ENCODE data around the gene FLII. TPM values are rescaled to one million over a fixed set of nuclear protein-coding genes. Genes with fewer than 3 reads are reported as not detected.
"Not testable (repeated sequence)": the region's sequence is repeated elsewhere in the genome, so short reads cannot be mapped to it uniquely, and the experiment has no call there.

Gene FLII
- total RNA-seq, 1 experiment from 2014 or later: 264 TPM

DNA sequence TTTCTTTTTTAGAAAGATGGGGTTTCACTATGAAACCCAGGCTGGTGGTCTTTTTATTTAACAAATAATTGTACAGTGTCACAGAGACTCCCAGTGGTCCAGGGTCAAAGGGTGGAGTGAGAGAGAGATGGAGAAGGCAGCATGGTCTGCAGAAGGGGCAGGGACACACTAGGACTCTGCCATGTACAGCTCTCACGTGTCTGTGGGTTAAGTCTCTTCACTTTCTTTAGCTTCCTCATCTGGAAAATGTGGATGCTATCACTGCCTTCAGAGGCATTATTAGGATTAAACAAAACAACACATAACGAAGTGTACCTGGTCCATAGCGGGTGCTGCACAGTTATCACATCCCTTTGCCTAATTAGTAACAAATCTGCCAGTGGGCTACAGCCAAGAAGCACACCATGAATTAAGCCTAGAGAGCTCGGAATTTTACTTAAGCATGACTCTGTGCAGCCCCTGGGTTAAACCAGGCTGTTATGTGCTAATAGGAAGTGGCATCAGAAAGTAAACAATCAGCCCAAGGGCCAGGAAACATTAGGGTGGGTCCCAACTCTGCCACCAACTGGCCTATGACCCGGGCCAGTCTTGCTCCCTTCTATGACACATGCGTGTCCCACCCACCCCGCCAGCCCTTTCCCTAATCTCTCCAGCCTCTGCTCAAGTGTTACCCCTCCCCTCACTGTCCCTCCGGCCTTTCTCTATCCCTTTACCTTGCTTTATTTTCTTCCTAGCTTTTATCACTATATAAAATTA, 42.4 kb upstream of the FLII start:
- no TSS peak for BruUV-seq (replicated peaks)
- intact Hi-C loops (cut with micrococcal nuclease): no loop called here
- TF ChIP-seq YY1 (IDR thresholded peaks at IDR 0.05; ENCODE audit: extremely low read depth, insufficient replicate concordance, low read depth, low read length): no peak

DNA sequence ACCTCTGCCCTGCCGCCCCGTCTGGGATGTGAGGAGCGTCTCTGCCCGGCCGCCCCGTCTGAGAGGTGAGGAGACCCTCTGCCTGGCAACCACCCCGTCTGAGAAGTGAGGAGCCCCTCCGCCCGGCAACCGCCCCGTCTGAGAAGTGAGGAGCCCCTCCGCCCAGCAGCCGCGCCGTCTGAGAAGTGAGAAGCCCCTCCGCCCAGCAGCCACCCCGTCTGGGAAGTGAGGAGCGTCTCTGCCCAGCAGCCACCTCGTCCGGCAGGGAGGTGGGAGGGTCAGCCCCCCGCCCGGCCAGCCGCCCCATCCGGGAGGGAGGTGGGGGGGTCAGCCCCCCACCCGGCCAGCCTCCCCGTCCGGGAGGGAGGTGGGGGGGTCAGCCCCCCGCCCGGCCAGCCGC, 39.5 kb upstream of the FLII start:
- H3K9me2 ChIP-seq (ENCODE audit: insufficient read depth); H3K79me2 ChIP-seq (ENCODE audit: insufficient read depth, low read length); H4K20me1 ChIP-seq (ENCODE audit: insufficient read depth); H3K9me3 ChIP-seq (ENCODE audit: control insufficient read depth in 1 of 2, insufficient read depth in 1 of 2, low read depth in 1 of 2, low read length in 2 of 2); DNase-seq (ENCODE audit: low read depth, low spot score); H3K4me3 ChIP-seq (replicated peaks in 1 of 2; ENCODE audit: low read depth in 1 of 2, low read length in 2 of 2); ATAC-seq; H3K27ac ChIP-seq (ENCODE audit: low read depth, low read length); RAD21 ChIA-PET (ENCODE audit: low non-redundant PET in 1 of 2, low total read pairs in 2 of 2, uncharacterized antibody in 2 of 2, unreplicated experiment in 2 of 2); CTCF ChIA-PET; H3K27me3 ChIP-seq (ENCODE audit: insufficient read depth, low read length); H3K9ac ChIP-seq (ENCODE audit: low read length); H2AFZ ChIP-seq (ENCODE audit: low read depth, low read length, poor library complexity, severe bottlenecking); POLR2A ChIA-PET; H3K4me2 ChIP-seq (ENCODE audit: low read length); intact Hi-C loops (cut with micrococcal nuclease); BruUV-seq (replicated peaks); H3K4me1 ChIP-seq (ENCODE audit: control insufficient read depth in 1 of 2, insufficient read depth in 2 of 2, low read length in 2 of 2): not testable (repeated sequence)
- peaks cover 35 to 43% of the 10 kb centered on the region in 2 experiments for H3K36me3 ChIP-seq (ENCODE audit: control insufficient read depth in 1 of 2, insufficient read depth in 2 of 2, low read length in 2 of 2)

More for the DNA sequence above, 42.4 kb upstream of the FLII start:
- DNase-seq (ENCODE audit: low read depth, low spot score): no peak
- CTCF ChIA-PET: no interaction called here
- H3K36me3 ChIP-seq (ENCODE audit: control insufficient read depth in 1 of 2, insufficient read depth in 2 of 2, low read length in 2 of 2): peaks cover 40 to 48% of the 10 kb centered on the region in 2 experiments
- POLR2A ChIA-PET: no interaction called here
- H3K79me2 ChIP-seq (ENCODE audit: insufficient read depth, low read length): peaks cover 11% of the 10 kb centered on the region; the same call in 1 of the 2 replicates
- H3K4me3 ChIP-seq (replicated peaks in 1 of 2; ENCODE audit: low read depth in 1 of 2, low read length in 2 of 2): no peak overlapping the region
- ATAC-seq: no peak
- H3K9me3 ChIP-seq (ENCODE audit: control insufficient read depth in 1 of 2, insufficient read depth in 1 of 2, low read depth in 1 of 2, low read length in 2 of 2): no peaks in the 10 kb centered on the region
- H3K27me3 ChIP-seq (ENCODE audit: insufficient read depth, low read length): no peaks in the 10 kb centered on the region
- H3K27ac ChIP-seq (ENCODE audit: low read depth, low read length): no peak overlapping the region
- no peak overlapping the region for H2AFZ ChIP-seq (ENCODE audit: low read depth, low read length, poor library complexity, severe bottlenecking)
- no peak overlapping the region for H3K9ac ChIP-seq (ENCODE audit: low read length)
- no peaks in the 10 kb centered on the region for H3K9me2 ChIP-seq (ENCODE audit: insufficient read depth)
- H4K20me1 ChIP-seq (ENCODE audit: insufficient read depth): no peaks in the 10 kb centered on the region
- RAD21 ChIA-PET (ENCODE audit: low non-redundant PET in 1 of 2, low total read pairs in 2 of 2, uncharacterized antibody in 2 of 2, unreplicated experiment in 2 of 2): no interaction called here
- H3K4me1 ChIP-seq (ENCODE audit: control insufficient read depth in 1 of 2, insufficient read depth in 2 of 2, low read length in 2 of 2): no peaks in the 10 kb centered on the region
- H3K4me2 ChIP-seq (ENCODE audit: low read length): no peak overlapping the region

Measured in HCT116 (cell line).